HG03342 (cell line): ENCODE results near the gene HSD17B11.
"Not testable (repeated sequence)": the region's sequence is repeated elsewhere in the genome, so short reads cannot be mapped to it uniquely, and the experiment has no call there.

Source experiments
- ATAC-seq: cut with Tn5 transposase; IDR thresholded peaks from one replicate; pipeline ENCODE4 v1.9.1; 2021; ENCODE audit warnings: mild to moderate bottlenecking, moderate library complexity; ENCODE audit not compliant: unreplicated experiment

HSD17B11 gene

DNA sequence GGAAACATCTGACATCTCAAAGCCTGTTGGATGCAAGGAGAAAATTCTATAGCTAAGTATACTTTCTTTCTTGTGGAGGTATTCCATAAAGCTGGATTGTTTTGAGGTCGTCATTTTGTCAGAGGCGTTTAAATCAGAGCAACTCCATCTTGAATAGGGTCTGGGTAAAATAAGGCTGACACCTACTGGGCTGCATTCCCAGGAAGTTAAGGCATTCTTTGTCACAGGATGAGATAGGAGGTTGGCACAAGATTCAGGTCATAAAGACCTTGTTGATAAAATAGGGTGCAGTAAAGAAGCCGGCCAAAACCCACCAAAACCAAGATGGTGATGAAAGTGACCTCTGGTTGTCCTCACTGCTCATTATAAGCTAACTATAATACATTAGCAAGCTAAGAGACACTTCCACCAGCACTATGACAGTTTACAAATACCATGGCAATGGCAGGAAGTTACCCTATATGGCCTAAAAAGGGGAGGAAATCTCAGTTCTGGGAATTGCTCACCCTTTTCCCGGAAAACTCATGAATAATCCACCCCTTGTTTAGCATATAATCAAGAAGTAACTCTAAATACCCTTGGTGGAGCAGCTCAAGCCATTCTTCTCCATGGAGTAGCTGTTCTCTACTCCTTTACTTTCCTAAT, 80.2 kb downstream of the HSD17B11 start:
- ATAC-seq: no peak

DNA sequence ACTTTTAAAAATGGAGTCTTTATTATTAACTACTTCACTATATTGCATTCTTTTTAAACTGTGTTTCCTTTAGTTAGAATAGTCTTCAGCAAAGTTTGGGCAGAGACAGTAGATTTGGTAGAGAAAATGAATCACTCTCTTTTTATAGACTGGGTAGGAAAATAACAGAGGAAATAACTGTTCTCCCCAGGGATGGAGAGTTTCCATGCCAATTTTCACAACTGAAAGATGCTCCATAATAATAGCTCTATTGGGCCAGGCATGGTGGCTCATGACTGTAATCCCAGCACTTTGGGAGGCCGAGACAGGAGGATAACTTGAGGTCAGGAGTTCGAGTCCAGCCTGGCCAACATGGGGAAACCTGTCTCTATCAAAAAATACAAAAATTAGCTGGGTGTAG, 81.4 kb downstream of the HSD17B11 start:
- no peak for ATAC-seq

DNA sequence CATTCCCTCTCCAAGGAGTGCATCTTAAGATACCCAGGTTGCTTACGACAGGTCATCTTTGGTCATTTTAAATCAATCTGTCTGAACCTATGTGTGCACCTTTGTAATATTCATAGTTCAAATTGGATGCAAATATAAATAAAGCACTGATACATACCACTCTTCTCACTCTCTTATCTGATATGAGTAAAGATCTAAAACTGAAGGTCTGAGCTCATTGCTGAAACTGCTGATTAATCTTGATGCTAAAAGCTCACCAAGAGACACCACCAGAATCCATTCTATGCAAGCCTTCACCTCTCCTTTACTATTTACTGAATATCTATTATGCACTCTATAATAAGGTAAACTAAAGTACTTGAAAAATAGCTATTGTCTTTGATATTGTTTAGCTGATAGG, 84.9 kb downstream of the HSD17B11 start:
- ATAC-seq: no peak

DNA sequence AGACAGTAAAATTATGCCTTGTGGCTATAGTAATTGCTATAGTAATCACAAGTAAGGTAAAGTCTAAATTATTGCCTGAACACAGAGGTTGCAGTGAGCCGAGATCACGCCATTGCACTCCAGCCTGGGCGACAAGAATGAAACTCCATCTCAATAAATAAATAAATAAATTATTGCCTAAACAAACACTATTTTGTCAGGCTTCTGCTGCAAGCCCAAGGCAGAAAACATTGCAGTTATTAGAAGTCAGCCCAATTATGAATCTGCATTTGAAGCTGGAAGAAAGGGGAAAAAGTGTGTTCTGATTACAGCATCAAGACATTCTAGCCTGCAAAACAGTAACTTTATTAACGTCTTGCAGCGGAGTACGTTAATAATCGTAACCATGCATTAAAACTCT, 85.4 kb downstream of the HSD17B11 start:
- no peak for ATAC-seq

DNA sequence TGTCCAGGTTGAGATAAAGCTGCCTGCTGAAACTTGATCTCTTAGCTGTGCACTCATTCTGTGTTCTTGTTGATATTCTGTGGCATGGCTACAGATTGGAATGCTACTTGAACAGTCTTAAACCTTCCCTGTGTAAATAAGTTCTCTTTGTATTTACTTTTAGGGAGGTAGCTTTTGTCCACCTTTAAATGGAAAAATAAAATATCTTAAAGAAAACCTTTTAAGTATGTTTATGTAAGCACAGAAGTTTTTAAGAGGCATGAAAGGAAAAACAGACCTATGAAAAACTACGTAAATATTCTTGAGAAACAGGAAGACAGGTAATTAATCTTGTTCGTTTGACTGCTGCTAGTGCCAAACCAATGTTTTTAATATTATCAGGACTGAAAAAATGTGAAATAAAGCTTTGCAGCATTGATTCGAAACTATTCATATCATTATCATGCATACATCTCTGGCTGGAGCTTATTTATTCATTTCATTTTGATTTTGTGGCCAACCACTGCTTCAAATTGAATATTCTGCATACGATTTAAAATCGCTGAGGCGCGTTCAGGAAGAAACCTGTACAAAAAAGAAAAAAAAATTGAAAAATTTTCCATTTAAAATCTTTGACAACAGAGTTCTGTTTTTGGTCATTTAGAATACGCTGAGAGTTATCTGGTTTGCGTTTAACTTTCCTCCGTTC, 86.1 kb downstream of the HSD17B11 start:
- ATAC-seq: no peak

DNA sequence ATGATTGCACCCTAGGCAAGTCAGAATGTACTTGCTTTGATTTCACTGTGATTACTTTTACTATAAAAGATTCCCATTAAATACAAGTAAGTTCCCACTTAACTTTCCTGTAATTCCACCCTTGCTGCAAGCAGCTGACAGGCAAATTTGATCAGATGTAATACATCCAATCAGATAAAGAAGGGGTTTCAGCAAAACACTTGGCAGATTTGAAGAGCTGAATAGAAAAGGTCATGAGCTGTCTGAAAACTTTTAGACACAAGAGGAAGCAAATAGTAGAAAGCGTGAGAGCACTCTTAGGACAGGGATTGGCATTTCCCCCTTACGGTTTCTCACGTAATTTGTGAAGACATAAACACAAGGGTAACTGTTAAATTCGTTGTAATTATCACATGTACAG, 91.1 kb downstream of the HSD17B11 start:
- ATAC-seq: no peak

- ATAC-seq: no peak
Measured at GRCh38 chr4:87298362-87298761, 92.6 kb downstream of the HSD17B11 start.

GRCh38 chr4:87294911-87295310, 96.1 kb downstream of the HSD17B11 start:
- ATAC-seq: not testable (repeated sequence)

- not testable (repeated sequence) for ATAC-seq
Measured at GRCh38 chr4:87293889-87294288, 97.1 kb downstream of the HSD17B11 start.

GRCh38 chr4:87286970-87287369, 104.0 kb downstream of the HSD17B11 start:
- ATAC-seq: no peak
